CD4-positive, alpha-beta T cell treated with Interferon alpha-2 for 1 hour (primary cell): ENCODE measurements around the gene CA11.
"Not testable (repeated sequence)": the region's sequence is repeated elsewhere in the genome, so short reads cannot be mapped to it uniquely, and the experiment has no call there.

Source experiments
- DNase-seq, 2 donors: peaks; one replicate each; pipeline ENCODE4 v3.0.0-alpha.2; 2020 to 2022

Gene CA11

DNA sequence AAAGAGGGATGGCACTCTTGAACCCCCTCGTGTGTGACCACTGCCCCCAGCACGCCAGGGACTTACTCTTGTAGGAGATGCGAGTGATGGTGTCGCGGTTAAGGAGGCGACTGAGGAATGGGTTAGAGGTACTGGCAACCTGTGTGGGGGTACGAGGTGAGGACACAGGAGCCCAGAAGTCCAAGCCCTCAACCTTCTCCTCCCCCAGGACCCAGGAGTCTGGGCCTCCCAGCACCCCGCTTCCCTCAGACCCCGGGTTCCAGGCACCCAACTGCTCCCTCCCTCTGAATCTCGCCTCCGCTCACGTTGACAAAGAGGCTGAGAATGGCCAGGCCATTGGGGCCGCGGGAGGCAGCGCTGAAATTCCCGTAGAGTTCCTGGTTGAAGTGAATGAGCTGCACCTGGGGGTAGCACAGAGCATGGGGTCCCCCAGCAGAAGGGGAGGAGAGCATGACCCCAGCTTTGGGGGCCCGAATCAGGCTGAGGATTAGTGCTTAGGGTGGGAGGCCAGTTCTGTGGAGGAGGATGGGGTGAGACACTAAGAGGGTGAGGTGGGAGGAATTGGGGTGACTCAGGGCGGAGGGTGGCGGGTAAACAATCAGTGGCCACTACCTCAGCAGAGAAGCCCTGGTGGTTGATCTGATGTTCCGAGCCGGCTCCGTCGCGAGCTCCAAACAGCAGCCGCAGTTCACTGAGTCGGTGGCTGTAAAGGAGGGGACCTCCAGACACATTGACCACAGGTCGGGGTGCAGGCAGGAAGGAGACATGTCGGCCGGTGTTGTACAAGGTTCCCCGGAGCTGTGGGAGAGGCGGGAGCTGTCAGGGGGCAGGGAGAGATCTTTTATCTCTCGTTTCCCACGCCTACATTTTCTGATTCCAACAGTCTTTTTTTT lies 6.3 kb downstream of the CA11 start:
- peak in 1 of 2 donors; percentile 45 for DNase-seq

DNA sequence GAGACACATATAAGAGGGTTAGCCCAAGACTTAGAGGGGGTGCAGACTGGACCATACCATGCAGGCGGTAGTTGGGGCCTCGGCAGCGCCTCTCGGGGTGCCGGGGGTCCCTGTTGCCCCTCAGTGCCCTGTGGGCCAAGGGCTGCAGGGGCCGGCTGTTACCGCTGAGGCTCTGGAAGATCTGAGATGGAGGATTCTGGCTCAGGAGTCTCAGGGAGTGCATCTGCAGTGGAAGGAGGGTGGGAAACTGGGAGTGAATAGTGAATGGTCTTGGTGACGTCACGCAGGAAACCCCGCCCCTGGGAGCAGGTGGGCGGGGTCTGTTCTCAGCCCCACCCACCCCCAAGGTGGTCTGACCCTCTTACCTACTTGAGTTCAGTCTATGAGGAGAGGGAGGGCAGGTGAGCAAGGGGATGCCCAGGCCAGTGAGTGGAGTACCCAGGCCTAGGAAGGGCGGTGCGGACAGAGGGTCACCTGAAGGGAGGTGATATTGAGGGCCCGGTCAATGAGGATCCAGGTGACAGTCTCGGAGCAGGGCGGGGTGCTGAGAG lies 7.1 kb downstream of the CA11 start:
- DNase-seq = no peak

DNA sequence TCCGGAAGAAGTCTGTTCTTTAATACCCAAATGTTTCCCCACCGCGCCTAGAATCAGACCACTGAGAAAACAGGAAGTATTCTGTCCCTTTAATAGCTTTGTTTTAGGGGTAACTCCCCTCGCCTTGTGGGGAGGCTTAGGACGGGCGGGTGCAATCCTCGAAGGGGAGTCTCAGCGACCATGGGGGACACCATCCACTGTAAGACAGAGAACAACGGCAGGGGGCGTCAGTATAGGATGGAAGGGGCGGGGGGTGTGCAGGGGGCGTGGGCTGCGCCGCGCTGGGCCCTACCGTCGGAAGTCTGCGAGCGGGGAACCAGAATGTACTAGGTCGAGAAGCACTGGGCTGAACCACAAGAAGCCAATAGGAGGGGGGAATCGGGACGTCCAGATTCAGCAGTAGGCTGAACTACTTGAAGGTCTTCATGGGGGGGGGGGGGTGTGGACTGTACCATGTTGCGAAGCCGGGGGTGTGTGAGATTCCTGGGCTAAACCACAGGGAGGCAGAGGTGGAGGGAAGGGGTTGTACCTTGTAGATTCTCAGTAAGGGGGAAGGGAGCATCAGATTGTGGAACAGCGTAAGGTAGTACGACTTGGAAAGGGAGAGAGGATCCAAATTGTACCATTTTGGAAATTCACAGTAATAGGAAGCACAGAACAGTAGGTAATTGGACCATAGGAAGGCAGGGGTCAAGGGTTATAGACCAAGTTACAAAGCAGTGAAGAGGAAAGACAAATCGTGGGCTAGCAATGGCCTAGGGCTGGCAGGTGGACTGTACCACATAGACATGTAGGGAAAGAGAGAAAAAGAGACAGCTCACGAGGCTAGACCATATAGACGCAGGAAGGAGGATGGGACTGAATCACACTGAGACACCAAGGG lies 7.8 kb downstream of the CA11 start:
- peak; percentile 94 for DNase-seq

DNA sequence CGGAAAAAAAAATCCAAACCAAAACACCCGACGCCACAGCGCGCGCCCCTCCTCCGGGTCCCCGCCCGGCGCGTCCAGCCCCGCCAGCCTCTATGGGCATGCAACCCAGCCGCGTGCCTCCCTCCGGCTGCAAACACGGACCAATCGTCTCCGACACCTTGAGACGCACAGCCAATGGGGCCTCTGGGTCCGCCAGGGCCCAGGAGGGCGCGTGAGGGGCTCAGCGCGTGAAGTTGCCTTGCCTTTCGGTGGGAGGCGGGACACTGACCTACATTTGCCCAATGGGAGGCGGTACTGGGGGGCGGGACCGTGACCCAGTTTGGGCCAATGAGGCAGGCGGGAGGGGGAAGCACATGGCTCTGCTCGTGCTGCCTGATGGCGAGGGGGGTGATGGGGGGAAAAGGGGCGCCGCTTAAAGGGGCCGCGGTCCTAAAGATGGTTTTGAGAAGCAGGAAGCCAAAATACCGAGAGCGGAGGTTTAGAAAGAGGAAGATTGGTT lies 8.5 kb downstream of the CA11 start:
- peak; percentile 100 for DNase-seq

DNA sequence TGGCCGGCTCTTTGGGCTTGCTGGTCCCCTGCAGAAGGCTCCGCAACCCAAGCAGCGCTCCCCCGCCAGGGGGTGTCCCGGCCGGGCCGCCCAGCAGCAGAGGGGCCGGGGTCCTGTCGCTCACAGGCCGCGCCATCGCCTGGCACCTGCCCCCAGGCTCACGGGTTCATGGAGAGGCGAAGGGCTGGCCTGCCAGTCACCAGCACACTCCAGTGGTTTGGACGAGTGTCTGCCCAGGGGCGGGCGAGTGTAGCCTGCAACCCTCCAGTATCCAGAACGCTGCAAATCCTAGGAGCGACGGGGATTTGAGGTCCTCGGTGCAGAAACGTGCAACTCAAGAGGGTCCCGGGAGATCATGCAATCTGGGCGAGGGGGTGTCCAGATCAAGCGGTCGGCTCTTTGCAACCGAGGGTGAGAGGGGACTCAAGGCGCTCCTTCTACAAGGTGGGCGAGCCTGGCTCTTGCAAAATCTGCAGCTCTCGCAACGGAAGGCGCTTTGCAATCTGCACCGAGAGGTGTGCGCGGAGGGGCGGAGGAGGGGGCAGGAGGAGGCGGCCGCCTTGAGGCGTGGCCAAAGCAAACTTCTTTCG lies 9.0 kb downstream of the CA11 start, which contains the start of gene DBP:
Gene DBP, minus strand, starts transcription at position 521 of the 590 bp plus-strand sequence. Its CDS starts 385 bp downstream, at position 136.
- peak in 1 of 2 donors; percentile 33 for DNase-seq

DNA sequence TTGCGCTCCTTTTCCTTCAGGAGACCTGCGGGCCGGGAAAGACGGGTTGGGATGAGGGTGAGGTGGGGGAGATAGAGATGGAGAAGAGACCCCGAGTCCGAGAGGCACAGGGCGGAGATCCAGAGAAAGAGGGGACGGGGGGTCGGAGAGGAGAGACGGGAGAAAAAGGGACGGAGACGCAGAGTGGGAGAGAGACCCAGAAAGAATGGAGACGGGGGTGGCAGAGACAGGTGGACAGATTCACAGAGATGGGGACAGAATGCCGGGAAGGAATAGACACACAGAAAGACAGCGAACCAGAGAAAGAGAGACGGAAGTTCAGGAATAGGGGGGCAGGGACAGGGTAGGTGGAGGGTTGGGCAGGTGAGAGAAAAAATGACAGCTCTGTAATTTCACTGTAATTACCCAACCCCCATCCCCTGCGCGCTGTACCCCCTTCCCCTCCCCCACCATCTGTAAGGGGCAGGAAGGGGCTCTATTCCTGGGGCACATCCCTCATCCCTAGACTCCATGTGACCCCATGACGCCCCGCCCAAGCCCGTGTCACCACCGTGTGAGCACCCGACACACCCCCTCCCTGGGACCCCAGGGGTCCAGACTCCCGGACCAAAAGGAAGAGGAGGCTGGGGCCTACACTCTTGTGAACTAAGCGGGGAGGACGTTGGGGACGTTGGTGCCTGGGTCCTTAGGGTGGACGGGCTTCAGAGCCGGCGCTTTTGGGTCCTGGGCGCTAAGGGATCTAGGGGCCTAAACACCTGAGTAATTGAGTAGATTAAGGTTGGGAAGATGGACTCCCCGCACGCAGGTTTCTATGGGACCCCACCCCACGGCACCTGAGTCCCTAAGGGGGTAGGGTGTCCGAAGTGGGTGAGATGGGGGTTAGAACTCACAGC lies 9.8 kb downstream of the CA11 start:
- peak in 1 of 2 donors; percentile 42 for DNase-seq

DNA sequence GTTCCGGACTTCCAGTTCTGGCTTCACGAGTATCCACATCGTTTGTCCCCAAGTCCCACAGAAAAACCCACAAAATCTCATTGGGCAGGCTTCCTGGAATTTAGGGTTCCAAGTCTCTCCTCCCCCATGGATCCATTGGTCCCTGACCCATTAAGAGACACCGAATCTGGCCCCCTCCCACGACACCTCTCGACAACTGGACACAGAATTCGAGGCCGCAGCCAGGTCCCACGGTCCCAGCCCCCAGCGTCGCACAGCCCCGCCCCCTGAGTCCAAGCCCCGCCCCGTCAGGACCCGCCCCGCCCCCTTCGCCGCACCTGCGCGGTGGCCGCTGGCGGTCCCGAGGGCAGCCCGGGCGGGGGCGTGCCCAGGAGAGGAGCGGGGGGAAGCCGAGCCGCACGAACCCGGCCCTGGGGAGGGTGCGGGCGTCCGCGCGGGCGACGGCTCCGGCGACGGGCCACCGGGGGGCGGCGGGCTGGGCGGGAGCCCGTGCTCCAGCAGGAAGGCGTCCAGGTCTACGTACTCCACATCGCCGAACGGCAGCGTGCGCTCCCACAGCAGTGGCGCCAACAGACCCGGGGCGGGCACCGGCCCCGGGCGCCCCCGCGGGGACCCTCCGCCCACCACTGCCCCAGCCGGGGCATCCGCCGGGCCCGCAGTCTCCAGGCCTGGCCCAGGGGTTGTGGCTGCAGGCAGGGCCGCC lies 10.6 kb downstream of the CA11 start:
- DNase-seq = peak; percentile 64 to 78

DNA sequence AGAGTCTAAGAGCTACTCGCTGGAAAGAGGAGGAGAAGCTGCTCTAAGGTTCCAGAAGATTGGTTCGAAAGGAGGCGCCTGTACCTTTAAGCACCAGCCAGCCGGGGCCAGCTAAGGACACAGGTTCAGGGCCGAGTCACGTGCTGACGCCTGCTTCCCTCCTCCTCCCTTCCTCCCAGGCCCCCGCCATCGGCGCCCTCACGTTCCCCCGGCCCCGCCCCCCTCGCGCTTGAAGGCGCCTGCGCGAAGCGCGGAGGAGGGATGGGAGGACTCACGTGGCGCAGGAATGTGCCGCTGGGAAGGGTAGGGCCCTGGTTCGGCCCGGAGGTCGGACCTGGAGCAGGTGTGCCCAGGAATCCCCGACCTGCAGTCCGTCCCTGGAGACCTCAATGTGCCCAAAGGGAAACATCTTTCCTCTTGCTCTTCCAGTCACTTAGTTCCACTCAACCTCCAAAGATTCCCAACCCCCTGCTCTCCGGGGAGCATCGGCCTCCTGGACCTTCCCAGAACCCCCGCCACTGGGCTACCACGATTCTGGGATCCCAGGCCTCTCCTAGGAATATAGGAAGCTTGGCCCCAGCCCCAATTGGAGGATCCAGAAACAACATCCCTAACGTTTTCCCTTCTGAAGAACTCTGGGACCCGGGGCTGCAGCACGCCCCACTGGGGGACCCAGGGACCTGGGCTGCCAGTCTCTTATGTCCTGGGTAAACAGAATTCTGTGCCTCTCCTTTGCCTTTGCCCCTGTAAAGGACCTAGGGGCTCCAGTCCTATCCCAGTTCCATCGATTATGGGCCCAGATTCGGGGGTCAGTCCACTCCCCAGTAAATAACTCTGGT lies 11.3 kb downstream of the CA11 start:
- DNase-seq = peak; percentile 93 to 94

DNA sequence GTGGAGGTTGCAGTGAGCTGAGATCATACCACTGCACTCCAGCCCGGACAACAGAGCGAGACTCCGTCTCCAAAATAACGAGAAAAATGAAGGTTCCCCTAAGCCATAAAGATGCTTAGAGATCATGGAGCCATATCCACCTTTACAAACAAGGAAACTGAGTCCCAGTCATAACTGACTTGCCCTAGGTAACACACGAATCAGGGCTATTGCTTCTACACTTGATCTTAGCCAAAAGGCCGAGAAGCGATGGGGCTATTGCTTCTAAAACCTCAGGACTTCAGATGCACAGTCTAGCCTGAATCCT lies 12.0 kb downstream of the CA11 start:
- DNase-seq = no peak

DNA sequence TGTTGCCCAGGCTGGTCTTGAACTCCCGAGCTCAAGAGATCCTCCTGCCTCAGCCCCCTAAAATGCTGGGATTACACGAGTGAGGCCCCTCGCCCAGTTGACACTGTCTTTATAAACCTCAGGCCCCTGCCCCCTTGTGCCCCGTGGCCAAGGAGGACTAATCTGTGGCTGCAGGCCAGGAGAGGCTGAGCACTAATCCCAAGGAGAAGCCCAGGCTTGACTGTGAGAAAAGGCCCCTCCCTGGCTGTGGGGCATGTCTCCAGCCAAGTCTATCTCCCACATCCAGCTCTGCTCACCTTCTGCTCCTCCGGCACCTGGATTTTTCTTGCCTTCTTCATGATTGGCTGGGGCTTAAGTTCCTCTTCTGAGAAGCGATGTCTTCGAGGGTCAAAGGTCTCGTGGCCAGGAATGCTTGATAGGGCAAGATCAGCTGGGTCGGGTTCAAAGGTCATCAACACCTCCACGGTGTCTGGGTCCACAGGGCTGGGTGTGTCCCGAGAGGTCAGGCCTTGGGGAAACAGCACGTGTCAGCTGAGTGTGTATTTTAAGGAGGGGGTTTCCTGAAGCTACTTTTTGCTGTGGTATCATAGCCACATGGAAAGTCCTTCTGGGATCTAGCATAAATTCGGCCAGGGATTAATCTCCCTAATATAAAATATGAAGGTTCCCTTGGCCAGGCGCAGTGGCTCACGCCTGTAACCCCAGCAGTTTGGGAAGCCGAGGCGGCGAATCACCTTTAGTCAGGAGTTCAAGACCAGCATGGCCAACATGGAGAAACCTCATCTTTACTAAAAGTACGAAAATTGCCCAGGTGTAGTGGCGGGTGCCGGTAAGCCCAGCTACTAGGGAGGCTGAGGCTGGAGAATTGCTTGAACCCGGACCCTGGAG lies 12.6 kb downstream of the CA11 start:
- no peak for DNase-seq

DNA sequence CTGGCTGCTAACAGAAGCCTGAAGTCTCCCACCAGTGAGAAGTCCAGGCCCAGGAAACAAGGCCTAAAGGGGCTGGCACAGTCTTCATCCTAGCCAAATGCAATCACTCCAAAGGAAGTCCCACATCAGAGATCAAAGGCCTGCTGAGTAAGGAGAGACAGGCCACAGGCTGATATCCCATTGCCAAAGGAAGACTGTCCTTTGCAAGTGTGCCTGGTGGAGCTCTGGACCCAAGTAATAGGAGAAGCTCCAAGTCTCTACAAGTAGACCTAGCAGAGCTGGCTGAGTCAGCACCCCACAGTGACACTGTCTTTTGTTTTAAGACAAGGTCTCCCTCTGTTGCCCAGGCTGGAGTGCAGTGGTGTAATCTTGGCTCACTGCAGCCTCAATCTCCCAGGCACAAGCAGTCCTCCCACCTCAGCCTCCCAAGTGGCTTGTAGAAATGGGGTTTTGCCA lies 13.3 kb downstream of the CA11 start:
- DNase-seq = no peak

DNA sequence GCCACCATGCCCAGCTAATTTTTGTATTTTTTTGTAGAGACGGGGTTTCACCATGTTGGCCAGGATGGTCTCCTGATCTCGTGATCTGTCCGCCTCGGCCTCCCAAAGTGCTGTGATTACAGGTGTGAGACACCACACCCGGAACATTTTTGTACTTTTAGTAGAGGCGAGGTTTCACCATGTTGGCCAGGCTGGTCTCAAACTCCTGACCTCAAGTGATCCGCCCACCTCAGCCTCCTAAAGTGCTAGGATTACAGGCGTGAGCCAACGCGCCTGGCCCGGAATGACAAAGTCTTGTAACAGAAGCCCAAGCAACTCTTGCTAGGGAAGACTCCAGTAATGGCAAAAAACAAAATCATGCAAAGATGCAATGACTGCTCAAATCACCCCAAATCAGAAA lies 13.7 kb downstream of the CA11 start:
- DNase-seq = not testable (repeated sequence)

DNA sequence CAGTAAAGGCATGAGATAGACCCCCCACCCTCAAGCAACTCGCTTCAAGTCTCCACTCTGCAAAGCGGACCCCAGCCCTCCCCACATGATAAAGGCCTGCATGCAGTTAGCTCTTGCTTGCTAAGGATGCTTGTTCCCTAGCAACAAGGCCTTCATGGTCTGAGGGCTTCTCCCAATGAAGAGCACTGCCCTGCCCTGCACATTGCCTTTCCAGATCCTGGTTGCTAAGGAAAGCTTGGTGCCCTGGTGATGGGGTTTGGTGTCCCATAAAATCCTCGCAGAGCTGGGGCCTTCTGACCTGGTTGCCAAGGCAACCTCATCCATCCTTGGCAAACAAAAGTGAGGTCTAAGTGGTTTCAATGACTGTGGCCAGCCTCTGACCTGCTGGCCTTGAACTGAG lies 14.8 kb downstream of the CA11 start:
- no peak for DNase-seq

DNA sequence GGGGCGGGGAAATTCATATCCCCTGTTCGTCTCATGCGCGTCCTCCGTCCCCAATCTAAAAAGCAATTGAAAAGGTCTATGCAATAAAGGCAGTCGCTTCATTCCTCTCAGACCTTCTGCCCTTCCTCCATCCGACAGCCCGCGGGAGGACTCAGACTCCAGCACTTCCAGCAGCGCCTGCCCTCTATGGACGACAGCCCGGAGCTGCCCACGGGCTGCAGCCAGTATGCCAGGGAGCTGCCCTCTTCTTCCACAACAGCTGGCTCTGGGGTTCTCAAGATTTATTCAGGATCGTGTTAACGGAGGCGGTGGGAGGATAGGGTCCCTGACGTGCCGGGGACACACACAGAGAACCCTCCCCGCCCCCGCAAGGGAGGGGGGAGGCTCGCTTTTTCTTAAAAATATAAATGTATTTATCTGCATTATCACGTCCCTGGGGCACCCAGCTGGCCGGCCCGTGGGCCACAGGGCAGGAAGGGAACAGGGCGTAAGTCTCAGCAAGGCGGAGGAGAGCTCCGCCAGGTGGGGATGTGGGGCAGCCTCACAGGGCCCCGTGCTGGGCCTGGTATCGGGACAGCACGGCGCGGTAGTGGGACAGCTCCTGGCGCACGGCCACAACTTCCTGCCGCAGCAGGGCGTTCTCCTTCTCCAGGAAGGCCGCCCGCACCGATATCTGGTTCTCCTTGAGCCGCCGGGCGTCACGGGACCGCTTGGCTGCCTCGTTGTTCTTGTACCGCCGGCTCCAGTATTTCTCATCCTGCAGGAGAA lies 15.5 kb downstream of the CA11 start:
- no peak for DNase-seq

DNA sequence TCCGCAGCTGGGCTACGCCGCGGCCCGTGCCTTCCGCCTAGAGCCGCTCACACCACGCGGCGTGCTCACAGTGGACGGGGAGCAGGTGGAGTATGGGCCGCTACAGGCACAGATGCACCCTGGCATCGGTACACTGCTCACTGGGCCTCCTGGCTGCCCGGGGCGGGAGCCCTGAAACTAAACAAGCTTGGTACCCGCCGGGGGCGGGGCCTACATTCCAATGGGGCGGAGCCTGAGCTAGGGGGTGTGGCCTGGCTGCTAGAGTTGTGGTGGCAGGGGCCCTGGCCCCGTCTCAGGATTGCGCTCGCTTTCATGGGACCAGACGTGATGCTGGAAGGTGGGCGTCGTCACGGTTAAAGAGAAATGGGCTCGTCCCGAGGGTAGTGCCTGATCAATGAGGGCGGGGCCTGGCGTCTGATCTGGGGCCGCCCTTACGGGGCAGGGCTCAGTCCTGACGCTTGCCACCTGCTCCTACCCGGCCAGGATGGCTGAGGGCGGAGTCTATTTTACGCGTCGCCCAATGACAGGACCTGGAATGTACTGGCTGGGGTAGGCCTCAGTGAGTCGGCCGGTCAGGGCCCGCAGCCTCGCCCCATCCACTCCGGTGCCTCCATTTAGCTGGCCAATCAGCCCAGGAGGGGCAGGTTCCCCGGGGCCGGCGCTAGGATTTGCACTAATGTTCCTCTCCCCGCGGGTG lies 16.2 kb downstream of the CA11 start:
- no peak for DNase-seq

DNA sequence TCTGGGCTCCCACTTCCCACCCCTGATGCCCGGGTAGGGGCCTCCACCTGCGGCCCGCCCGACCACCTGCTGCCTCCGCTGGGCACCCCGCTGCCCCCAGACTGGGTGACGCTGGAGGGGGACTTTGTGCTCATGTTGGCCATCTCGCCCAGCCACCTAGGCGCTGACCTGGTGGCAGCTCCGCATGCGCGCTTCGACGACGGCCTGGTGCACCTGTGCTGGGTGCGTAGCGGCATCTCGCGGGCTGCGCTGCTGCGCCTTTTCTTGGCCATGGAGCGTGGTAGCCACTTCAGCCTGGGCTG lies 16.7 kb downstream of the CA11 start:
- DNase-seq = no peak

DNA sequence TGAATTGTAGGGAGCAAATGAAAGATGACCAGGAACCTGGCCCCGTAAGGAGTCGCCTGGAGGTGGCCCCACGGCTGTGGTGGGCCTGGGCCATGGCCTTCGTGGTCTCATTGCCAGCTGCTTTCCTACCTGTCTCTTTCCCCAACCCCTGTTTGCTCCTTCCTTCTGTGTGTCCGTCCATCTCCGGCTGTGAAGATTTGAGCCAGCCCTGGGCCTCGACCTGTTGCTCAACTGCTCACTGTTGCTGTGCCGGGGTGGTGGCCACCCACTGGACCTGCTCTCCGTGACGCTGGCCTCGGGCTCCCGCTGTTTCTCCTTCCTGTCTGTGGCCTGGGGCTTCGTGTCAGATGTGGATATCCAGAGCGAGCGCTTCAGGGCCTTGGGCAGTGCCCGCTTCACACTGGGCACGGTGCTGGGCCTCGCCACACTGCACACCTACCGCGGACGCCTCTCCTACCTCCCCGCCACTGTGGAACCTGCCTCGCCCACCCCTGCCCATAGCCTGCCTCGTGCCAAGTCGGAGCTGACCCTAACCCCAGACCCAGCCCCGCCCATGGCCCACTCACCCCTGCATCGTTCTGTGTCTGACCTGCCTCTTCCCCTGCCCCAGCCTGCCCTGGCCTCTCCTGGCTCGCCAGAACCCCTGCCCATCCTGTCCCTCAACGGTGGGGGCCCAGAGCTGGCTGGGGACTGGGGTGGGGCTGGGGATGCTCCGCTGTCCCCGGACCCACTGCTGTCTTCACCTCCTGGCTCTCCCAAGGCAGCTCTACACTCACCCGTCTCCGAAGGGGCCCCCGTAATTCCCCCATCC lies 17.3 kb downstream of the CA11 start:
- DNase-seq = no peak
